ENCODE measurements around the gene CREB5. TPM values are rescaled to one million over a fixed set of nuclear protein-coding genes. Genes with fewer than 3 reads are reported as not detected.

Gene CREB5
- total RNA-seq, 2 experiments from 2014 or later = not detected

DNA sequence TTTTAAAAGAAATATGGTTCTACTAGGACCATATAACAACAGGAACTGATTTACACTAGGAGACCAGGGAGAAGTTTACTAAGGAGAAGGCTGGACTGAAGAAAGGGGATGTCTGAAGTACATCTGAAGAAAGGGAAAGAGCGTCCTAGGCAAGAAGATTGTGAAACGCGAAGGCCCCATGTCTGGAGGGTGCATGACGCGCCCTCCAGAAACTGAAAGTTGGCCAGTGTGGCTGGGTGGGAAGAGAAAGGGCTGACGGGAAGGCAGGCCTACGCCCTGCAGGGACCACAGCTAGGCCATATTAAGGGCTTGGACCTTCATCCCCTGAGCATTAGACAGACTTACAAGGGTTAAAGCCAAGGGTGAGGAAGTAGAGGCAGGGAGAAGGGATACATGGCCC lies 387.8 kb downstream of the CREB5 start:
- ChIA-PET POLR2A (no interaction called here), CTCF (no interaction called here)
- Mint-ChIP-seq H3K36me3 (ENCODE audit: low read depth) (no peaks in the 10 kb centered on the region), H3K4me1 (no peaks in the 10 kb centered on the region), H3K4me3 (no peak overlapping the region), H3K27ac (no peak overlapping the region), H3K27me3 (no peaks in the 10 kb centered on the region), H3K9me3 (peaks cover 3% of the 10 kb centered on the region)
- no peak for DNase-seq

DNA sequence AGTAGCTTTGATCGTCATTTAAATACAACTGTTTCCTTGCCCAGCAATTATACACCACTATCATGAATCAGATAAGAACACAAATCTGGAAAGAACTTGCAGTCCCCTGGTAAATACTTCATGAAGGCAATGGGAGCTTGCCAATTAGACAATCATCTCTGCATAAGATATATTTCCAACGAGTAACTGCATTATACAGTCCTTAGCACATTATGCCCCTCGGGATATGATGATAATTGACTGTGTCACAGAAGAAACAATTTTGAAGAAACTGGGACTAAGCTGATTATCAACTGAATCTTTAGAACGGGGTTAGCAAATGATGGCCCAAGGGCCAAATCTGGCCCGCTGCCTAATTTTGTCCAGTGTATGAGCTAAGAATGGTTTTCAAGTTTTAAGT lies 390.1 kb downstream of the CREB5 start:
- no peak overlapping the region for H3K27ac Mint-ChIP-seq

DNA sequence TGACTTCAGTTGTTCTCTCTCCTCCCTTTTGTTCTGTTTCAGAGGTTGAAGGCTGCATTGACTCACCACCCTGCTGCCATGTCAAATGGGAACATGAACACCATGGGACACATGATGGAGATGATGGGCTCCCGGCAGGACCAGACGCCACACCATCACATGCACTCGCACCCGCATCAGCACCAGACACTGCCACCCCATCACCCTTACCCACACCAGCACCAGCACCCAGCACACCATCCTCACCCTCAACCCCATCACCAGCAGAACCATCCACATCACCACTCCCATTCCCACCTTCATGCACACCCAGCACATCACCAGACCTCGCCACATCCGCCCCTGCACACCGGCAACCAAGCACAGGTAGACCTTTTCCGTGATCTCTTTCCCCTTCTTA lies 391.8 kb downstream of the CREB5 start:
- Mint-ChIP-seq H3K9me3 (peaks cover 5% of the 10 kb centered on the region), H3K4me3 (no peak overlapping the region), H3K27ac (no peak overlapping the region), H3K36me3 (ENCODE audit: low read depth) (no peaks in the 10 kb centered on the region), H3K4me1 (no peaks in the 10 kb centered on the region), H3K27me3 (no peaks in the 10 kb centered on the region)
- ChIA-PET POLR2A (no interaction called here), CTCF (no interaction called here)
- DNase-seq = no peak

More for the DNA sequence above, 390.1 kb downstream of the CREB5 start:
- H3K4me1 Mint-ChIP-seq = no peaks in the 10 kb centered on the region
- ChIA-PET POLR2A (no interaction called here), CTCF (no interaction called here)
- H3K9me3 Mint-ChIP-seq = peaks cover 3% of the 10 kb centered on the region
- no peaks in the 10 kb centered on the region for H3K36me3 Mint-ChIP-seq (ENCODE audit: low read depth)
- no peak for DNase-seq
- H3K4me3 Mint-ChIP-seq = no peak overlapping the region
- H3K27me3 Mint-ChIP-seq = no peaks in the 10 kb centered on the region

DNA sequence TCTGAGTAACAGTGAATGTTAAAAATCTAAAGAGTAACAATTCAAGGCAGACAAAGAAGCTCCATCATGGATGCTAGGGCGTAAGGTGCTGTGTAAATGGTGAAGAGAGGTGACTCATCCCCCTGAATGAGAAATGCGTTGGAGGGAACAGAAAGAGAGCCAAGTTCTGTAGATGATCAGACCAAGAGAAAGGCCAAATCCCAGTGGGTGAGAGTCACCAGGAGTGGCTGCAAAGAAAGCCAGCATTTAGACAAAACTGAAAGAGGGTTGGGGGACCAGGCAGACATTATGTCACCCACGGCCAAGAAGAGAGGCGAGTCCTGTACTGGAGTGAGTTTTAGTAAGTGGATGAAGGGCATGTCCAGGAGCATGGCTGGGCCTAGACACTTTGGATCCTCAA lies 392.7 kb downstream of the CREB5 start:
- H3K9me3 Mint-ChIP-seq = peaks cover 5% of the 10 kb centered on the region
- H3K27me3 Mint-ChIP-seq = no peaks in the 10 kb centered on the region
- no peak for DNase-seq
- H3K4me1 Mint-ChIP-seq = no peaks in the 10 kb centered on the region
- H3K36me3 Mint-ChIP-seq (ENCODE audit: low read depth) = no peaks in the 10 kb centered on the region
- H3K27ac Mint-ChIP-seq = no peak overlapping the region
- no peak overlapping the region for H3K4me3 Mint-ChIP-seq
- CTCF ChIA-PET = no interaction called here
- POLR2A ChIA-PET = no interaction called here

DNA sequence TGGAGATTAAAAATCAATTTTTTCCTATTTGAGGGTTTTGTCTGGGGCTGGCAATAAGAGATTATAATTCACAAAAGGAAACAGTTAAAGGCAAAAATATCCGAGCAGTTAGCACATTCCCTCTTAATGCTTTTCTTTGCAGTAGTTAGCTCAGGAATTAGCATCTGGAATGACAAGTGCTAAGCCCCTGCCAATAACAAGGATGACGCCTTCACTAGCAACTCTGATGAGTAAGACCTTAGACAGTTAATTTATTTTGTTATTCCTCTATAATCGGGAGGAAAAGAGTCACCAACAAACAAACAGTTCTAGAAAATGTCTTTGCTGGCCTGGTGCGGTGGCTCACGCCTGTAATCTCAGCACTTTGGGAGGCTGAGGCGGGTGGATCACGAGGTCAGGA lies 394.5 kb downstream of the CREB5 start:
- ChIA-PET CTCF (no interaction called here), POLR2A (no interaction called here)
- Mint-ChIP-seq H3K27me3 (no peaks in the 10 kb centered on the region), H3K9me3 (peaks cover 5% of the 10 kb centered on the region), H3K4me1 (no peaks in the 10 kb centered on the region), H3K4me3 (no peak overlapping the region), H3K36me3 (ENCODE audit: low read depth) (no peaks in the 10 kb centered on the region), H3K27ac (no peak overlapping the region)
- DNase-seq = no peak

DNA sequence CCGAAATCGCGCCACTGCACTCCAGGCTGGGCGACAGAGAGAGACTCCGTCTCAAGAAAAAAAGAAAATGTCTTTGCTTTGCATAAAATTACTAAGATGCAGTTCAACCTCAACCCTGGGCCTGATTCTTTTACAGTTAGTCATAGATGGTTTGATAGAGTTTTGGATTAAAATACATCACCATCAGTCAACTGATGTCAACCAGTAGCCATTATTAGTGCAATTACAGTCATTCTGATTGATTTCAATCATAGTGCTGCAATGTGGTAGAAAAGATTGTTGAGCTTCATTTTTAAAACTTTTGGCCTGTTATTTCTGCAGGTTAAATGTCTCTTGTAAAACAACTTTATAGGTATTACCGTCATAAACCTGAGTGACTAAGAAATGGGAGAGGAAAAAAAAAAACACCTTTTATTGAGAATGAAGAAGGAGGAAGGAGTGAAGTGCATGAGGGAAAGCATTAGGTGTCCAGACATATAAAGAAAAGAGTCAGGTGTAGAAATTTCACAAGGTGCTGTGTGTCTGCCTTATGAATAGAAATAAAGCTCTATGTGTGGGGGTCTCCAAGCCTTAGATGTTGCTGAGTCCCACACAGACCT lies 395.2 kb downstream of the CREB5 start:
- POLR2A ChIA-PET = no interaction called here
- DNase-seq = no peak
- Mint-ChIP-seq H3K27ac (no peak overlapping the region), H3K27me3 (no peaks in the 10 kb centered on the region), H3K4me3 (no peak overlapping the region), H3K4me1 (no peaks in the 10 kb centered on the region), H3K9me3 (peaks cover 5% of the 10 kb centered on the region), H3K36me3 (ENCODE audit: low read depth) (no peaks in the 10 kb centered on the region)
- CTCF ChIA-PET = no interaction called here

DNA sequence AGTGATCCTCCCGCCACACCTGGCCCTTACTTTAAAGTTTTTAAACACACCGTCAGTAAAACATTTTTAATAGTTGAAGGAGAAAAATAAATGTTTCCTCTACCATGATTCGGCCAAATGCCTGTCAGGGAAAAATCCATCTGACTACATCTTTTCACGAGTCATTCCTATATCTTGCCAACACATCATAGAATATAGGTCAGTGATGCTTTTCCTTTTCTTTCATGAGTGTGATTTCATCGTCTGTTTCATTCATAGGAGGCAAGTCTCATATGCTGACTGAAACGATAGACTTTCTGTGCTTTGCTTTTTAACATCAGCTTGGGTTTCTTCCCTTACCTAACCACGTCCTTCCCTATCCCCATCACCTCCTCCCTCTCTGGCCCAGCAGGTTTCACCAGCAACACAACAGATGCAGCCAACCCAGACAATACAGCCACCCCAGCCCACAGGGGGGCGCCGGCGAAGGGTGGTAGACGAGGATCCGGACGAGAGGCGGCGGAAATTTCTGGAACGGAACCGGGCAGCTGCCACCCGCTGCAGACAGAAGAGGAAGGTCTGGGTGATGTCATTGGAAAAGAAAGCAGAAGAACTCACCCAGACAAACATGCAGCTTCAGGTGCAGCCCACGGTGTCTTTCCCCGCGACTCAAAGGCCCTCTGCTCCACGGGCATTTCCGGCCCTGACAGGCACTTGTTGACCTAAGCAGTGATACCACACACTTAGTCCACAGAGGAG lies 396.6 kb downstream of the CREB5 start:
- POLR2A ChIA-PET = no interaction called here
- DNase-seq = no peak
- Mint-ChIP-seq H3K4me1 (no peaks in the 10 kb centered on the region), H3K27ac (no peak overlapping the region), H3K27me3 (no peaks in the 10 kb centered on the region), H3K36me3 (ENCODE audit: low read depth) (no peaks in the 10 kb centered on the region), H3K9me3 (peaks cover 5% of the 10 kb centered on the region), H3K4me3 (no peak overlapping the region)
- CTCF ChIA-PET = no interaction called here

DNA sequence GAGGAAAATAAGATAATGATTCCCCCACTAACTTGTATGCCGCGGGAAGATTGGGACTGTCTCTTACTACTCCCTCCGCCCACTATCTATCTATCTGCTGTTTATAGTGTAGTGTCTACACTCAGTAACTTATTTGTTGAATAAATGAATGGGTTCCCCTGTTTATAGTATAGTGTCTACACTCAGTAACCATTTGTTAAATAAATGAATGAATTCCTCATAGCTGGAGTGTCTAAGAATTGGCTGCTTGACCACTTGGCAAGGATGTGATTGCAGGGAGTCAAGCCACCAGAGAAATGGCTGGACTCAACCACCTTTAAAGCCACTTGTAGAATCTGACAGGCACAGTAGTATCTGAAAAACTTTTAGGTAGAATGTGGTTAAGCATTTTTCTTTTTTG lies 398.7 kb downstream of the CREB5 start:
- Mint-ChIP-seq H3K4me3 (no peak overlapping the region), H3K36me3 (ENCODE audit: low read depth) (no peaks in the 10 kb centered on the region), H3K9me3 (peaks cover 2% of the 10 kb centered on the region), H3K27ac (no peak overlapping the region), H3K4me1 (no peaks in the 10 kb centered on the region), H3K27me3 (no peaks in the 10 kb centered on the region)
- ChIA-PET CTCF (no interaction called here), POLR2A (no interaction called here)
- no peak for DNase-seq

DNA sequence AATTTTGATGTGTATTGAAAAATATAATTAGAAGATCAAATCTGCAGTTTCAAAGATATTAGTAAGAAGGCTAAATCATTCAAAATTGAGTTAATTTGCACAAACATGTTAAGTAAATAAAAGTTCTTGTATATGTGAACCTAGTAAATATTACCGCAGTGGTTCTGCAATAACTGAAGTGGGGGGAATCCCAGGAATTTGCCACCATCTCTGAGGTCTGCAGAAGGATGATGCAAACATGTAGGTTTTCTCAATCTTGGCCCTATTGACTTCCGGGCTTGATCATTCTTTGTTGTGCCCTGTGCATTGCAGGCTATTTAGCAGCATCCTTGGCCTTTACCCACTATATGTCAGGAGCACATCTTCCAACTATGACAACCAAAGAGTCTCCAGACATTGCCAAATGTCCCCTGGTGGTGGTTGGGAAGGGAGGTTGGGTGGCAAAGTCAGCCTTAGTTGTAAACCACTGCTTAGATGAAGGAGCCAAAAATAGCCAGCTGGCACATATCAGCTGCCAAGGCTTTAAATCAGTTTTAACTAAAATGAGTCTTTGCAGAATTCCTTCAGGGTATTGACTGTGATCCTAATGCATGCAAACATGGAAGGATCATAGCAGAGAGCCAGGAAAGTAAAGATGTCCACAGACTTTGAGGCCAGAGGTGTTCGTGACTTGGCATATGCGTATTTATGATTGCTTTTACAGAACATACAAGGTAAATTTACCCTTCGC lies 399.5 kb downstream of the CREB5 start:
- no peak overlapping the region for H3K4me3 Mint-ChIP-seq
- H3K4me1 Mint-ChIP-seq = no peaks in the 10 kb centered on the region
- DNase-seq = no peak
- no peak overlapping the region for H3K27ac Mint-ChIP-seq
- H3K9me3 Mint-ChIP-seq = peaks cover 2% of the 10 kb centered on the region
- CTCF ChIA-PET = no interaction called here
- no peaks in the 10 kb centered on the region for H3K27me3 Mint-ChIP-seq
- no peaks in the 10 kb centered on the region for H3K36me3 Mint-ChIP-seq (ENCODE audit: low read depth)
- POLR2A ChIA-PET = no interaction called here

DNA sequence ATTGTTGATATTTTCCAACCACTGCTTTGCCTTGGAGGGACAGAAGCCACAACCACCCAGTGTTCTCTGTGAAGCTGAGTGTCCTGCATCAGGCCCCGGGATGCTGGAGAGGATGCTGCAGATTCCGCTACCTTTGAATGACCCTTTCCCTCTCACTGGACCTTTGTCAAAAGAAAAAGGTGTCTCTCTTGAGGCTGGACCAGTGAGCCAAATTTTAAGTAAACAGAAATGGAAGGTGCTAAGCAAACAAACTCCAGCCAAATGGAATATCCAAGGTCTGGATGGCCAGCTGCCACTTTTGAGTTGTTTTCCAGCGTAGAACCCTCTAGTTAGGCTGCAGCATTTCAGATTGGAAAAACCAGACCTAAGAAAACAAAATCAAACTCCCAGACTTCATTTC lies 400.3 kb downstream of the CREB5 start:
- ChIA-PET POLR2A (no interaction called here), CTCF (no interaction called here)
- no peak overlapping the region for H3K4me3 Mint-ChIP-seq
- peaks cover 2% of the 10 kb centered on the region for H3K9me3 Mint-ChIP-seq
- H3K27me3 Mint-ChIP-seq = no peaks in the 10 kb centered on the region
- no peaks in the 10 kb centered on the region for H3K4me1 Mint-ChIP-seq
- no peaks in the 10 kb centered on the region for H3K36me3 Mint-ChIP-seq (ENCODE audit: low read depth)
- no peak for DNase-seq
- H3K27ac Mint-ChIP-seq = no peak overlapping the region

DNA sequence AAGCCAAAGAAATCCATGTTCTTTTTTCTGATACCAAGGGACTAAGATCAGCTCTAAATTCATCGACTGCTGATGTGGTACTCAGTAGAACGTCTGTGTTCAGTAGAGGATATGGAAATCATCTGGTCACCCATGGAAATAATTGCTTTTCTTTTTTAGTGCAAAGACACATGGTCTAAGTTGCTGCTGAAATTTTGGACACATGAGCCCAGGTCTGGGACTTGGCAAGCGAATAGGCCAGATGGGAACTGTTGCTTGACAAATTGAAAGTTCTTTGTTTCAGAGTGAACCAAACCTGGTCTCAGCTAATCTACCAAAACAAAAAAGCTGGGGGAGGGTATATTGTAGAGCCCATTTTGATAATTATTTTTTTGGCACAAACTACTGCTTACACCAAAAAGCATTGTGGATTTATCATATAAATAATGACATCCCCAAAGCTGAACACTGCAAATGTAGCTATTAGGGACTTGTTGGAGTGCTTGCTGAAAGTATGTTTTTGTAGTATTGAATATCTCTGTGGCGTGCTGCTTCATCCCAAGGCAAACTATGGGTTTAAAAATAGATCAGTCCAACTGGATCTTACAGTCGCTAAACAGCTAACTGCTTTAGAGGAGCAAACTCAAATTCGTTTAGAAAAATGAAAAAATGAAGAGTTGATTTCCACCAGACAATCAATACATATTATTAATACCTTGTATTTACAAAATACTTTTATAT lies 401.1 kb downstream of the CREB5 start:
- Mint-ChIP-seq H3K9me3 (peaks cover 2% of the 10 kb centered on the region), H3K27ac (no peak overlapping the region)

DNA sequence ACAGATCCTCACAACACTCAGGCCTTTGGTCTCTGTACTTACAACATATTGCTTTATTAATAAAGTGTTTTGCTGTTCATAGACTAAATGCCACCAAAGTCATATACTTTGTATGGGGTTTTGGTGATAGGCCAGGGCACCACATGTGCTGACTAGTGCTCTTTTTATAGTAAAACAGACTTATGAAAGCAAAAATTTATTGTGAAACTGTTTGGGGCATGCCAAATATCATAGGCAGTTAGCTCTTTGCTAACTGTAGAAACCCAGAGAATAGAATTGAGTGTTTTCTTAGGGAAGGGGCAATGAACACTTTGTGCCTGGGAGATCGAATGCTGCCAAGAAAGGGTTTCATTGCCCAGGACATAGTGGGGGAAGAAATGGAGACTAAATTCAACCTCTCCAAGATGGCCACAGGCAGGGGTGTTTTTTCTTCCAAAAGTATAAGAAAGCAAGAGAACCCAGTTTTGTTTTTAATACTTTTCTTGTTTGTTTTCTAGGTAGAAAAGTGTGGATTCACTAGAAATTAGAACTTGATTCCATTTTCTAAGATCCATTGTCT lies 403.1 kb downstream of the CREB5 start:
- Mint-ChIP-seq H3K36me3 (ENCODE audit: low read depth) (no peaks in the 10 kb centered on the region), H3K4me1 (no peaks in the 10 kb centered on the region), H3K27ac (no peak overlapping the region), H3K4me3 (no peak overlapping the region), H3K27me3 (no peaks in the 10 kb centered on the region), H3K9me3 (no peaks in the 10 kb centered on the region)
- CTCF ChIA-PET = no interaction called here
- DNase-seq = no peak
- POLR2A ChIA-PET = no interaction called here

More for the DNA sequence above, 401.1 kb downstream of the CREB5 start:
- ChIA-PET CTCF (no interaction called here), POLR2A (no interaction called here)
- no peak for DNase-seq
- no peaks in the 10 kb centered on the region for H3K36me3 Mint-ChIP-seq (ENCODE audit: low read depth)
- no peaks in the 10 kb centered on the region for H3K4me1 Mint-ChIP-seq
- no peak overlapping the region for H3K4me3 Mint-ChIP-seq
- no peaks in the 10 kb centered on the region for H3K27me3 Mint-ChIP-seq

DNA sequence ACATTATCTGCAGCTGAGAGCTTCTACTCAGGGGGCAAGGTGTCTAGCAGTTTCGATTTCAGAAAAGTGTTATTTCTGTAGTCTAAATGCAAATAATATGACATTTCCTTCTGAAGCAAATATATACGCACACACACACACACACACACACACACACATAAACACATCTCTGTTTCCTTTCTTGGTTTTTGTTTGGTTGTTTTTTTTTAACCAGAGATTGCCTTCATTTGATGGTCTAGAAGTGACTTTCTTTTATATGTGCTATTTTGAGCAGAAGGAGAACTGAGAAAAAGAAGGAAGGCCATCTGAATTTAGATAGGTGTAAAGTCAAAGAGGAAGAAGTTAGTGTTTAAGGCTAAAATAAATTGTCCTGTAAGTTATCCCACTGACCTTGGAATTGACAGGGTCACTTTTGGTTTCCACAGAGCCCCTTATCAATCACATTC lies 403.6 kb downstream of the CREB5 start:
- POLR2A ChIA-PET = no interaction called here
- no peak for DNase-seq
- CTCF ChIA-PET = no interaction called here
- H3K4me3 Mint-ChIP-seq = no peak overlapping the region
- H3K4me1 Mint-ChIP-seq = no peaks in the 10 kb centered on the region
- H3K36me3 Mint-ChIP-seq (ENCODE audit: low read depth) = no peaks in the 10 kb centered on the region
- H3K9me3 Mint-ChIP-seq = no peaks in the 10 kb centered on the region
- H3K27me3 Mint-ChIP-seq = no peaks in the 10 kb centered on the region
- H3K27ac Mint-ChIP-seq = no peak overlapping the region
